Measurements from ENCODE around the gene FAM120C. TPM values are rescaled to one million over a fixed set of nuclear protein-coding genes. Genes with fewer than 3 reads are reported as not detected.

FAM120C gene
- total and polyA plus RNA-seq, 2 of the 4 experiments (the other 2 are of a cell fraction): 3.4 to 3.6 TPM

- Histone ChIP-seq H3K4me3 (ENCODE audit: insufficient read depth, low read depth, low read length) (no peak overlapping the region), H3K23ac (ENCODE audit: low read depth, low read length) (no peak overlapping the region), H2BK20ac (ENCODE audit: low read depth, low read length) (no peak overlapping the region), H2AFZ (replicated peaks; ENCODE audit: low read length, poor library complexity) (no peak overlapping the region), H4K5ac (ENCODE audit: low read depth, low read length) (no peak overlapping the region), H4K8ac (ENCODE audit: low read depth in 2 of 2, low read length in 2 of 2) (no peak overlapping the region), H3K56ac (ENCODE audit: extremely low read depth, insufficient read depth, low read length) (no peak overlapping the region), H3K4ac (ENCODE audit: low read depth, low read length) (no peak overlapping the region), H3K9me1 (ENCODE audit: insufficient read depth, low read length) (no peaks in the 10 kb centered on the region), H4K20me1 (ENCODE audit: insufficient read depth, low read length) (no peaks in the 10 kb centered on the region), H3K36me3 (ENCODE audit: control insufficient read depth, insufficient read depth, low read length) (no peaks in the 10 kb centered on the region), H3K18ac (ENCODE audit: low read depth, low read length) (no peak overlapping the region), H3K9me3 (ENCODE audit: control insufficient read depth, insufficient read depth, low read length) (no peaks in the 10 kb centered on the region), H3K79me1 (ENCODE audit: low read depth in 1 of 2, low read length in 2 of 2) (no peaks in the 10 kb centered on the region), H3K4me1 (ENCODE audit: control insufficient read depth, insufficient read depth, low read length) (no peaks in the 10 kb centered on the region), H2AK9ac (replicated peaks; ENCODE audit: low read depth, low read length, poor library complexity) (no peak overlapping the region), H3K9ac (ENCODE audit: low read depth, low read length) (no peak overlapping the region), H2BK120ac (ENCODE audit: low read depth, low read length) (no peak overlapping the region), H3K14ac (replicated peaks; ENCODE audit: low read depth, low read length) (no peak overlapping the region), H2BK5ac (ENCODE audit: low read depth, low read length, poor library complexity, severe bottlenecking) (no peak overlapping the region), H3K4me2 (ENCODE audit: low read depth, low read length) (no peak overlapping the region), H4K91ac (ENCODE audit: insufficient read depth, low read depth, low read length) (no peak overlapping the region), H2BK15ac (ENCODE audit: low read depth, low read length) (no peak overlapping the region), H3K27me3 (ENCODE audit: control insufficient read depth, insufficient read depth, low read length) (no peaks in the 10 kb centered on the region), H2AK5ac (ENCODE audit: low read depth, low read length) (no peak overlapping the region), H3K27ac (ENCODE audit: insufficient read depth, low read length) (no peak overlapping the region)
- DNase-seq: no peak
- in situ Hi-C loops (cut with MboI; ENCODE audit: low sequenced_read_pairs) (no loop called here), dilution Hi-C loops (cut with HindIII; ENCODE audit: low sequenced_read_pairs, unreplicated experiment) (no loop called here), intact Hi-C loops (cut with micrococcal nuclease) (no loop called here)
- BruUV-seq (replicated peaks): no TSS peak
- POLR2A ChIA-PET (ENCODE audit: unreplicated experiment): no interaction called here
- ATAC-seq (ENCODE audit: low read depth): no peak
- WGBS, 2 experiments (ENCODE audit: extremely low coverage in 2 of 2, insufficient read length in 1 of 2): no CpG with 5 or more reads among the region's 2 CpGs
- TF ChIP-seq, protein P1, sequence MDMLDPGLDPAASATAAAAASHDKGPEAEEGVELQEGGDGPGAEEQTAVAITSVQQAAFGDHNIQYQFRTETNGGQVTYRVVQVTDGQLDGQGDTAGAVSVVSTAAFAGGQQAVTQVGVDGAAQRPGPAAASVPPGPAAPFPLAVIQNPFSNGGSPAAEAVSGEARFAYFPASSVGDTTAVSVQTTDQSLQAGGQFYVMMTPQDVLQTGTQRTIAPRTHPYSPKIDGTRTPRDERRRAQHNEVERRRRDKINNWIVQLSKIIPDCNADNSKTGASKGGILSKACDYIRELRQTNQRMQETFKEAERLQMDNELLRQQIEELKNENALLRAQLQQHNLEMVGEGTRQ (IDR thresholded peaks at IDR 0.05; ENCODE audit: low read depth, low read length): no peak
- no peak for TF ChIP-seq RCOR1 (IDR thresholded peaks at IDR 0.05; ENCODE audit: insufficient replicate concordance, low read length)
- CTCF ChIA-PET: no interaction called here
These were observed 115.3 kb downstream of the FAM120C start for GRCh38 chrX:54067766-54068165.

All from IMR-90 (cell line).